ENCODE data around the gene CSRP3.

The CSRP3 gene

GRCh38 chr11:19225123-19225522 lies 23.3 kb upstream of the CSRP3 start:
- no peak for DNase-seq (ENCODE audit: low spot score)

- DNase-seq (ENCODE audit: low spot score) = no peak
Observed at GRCh38 chr11:19220903-19221724, 19.3 kb upstream of the CSRP3 start.

GRCh38 chr11:19218786-19219460 lies 17.1 kb upstream of the CSRP3 start:
- DNase-seq (ENCODE audit: low spot score) = no peak

- DNase-seq (ENCODE audit: low spot score) = no peak
Observed at GRCh38 chr11:19218216-19218615, 16.4 kb upstream of the CSRP3 start.

GRCh38 chr11:19216709-19217374 lies 15.1 kb upstream of the CSRP3 start:
- no peak for DNase-seq (ENCODE audit: low spot score)

GRCh38 chr11:19216021-19216420 lies 14.2 kb upstream of the CSRP3 start:
- no peak for DNase-seq (ENCODE audit: low spot score)

GRCh38 chr11:19209617-19210370 lies 8.0 kb upstream of the CSRP3 start:
- no peak for DNase-seq (ENCODE audit: low spot score)

GRCh38 chr11:19208959-19209546 lies 7.3 kb upstream of the CSRP3 start:
- no peak for DNase-seq (ENCODE audit: low spot score)

- no peak for DNase-seq (ENCODE audit: low spot score)
Observed at GRCh38 chr11:19208181-19208580, 6.4 kb upstream of the CSRP3 start.

GRCh38 chr11:19204836-19205235 lies 3.1 kb upstream of the CSRP3 start:
- no peak for DNase-seq (ENCODE audit: low spot score)

GRCh38 chr11:19200410-19201201 lies 1.2 kb downstream of the CSRP3 start:
- no peak for DNase-seq (ENCODE audit: low spot score)

- DNase-seq (ENCODE audit: low spot score) = no peak
Observed at GRCh38 chr11:19199771-19200170, 2.0 kb downstream of the CSRP3 start.

GRCh38 chr11:19199048-19199447 lies 2.7 kb downstream of the CSRP3 start:
- DNase-seq (ENCODE audit: low spot score) = no peak

GRCh38 chr11:19196432-19196831 lies 5.4 kb downstream of the CSRP3 start:
- no peak for DNase-seq (ENCODE audit: low spot score)

- no peak for DNase-seq (ENCODE audit: low spot score)
Observed at GRCh38 chr11:19194620-19195308, 7.0 kb downstream of the CSRP3 start.

GRCh38 chr11:19193916-19194315 lies 7.9 kb downstream of the CSRP3 start:
- DNase-seq (ENCODE audit: low spot score) = no peak

GRCh38 chr11:19191530-19192169 lies 10.1 kb downstream of the CSRP3 start:
- peak; percentile 15 for DNase-seq (ENCODE audit: low spot score)

- no peak for DNase-seq (ENCODE audit: low spot score)
Observed at GRCh38 chr11:19187833-19188258, 13.9 kb downstream of the CSRP3 start.

- DNase-seq (ENCODE audit: low spot score) = no peak
Observed at GRCh38 chr11:19187114-19187832, 14.5 kb downstream of the CSRP3 start.

Data from HuH-7 (cell line).